Measurements from ENCODE around the gene CEBPA. TPM values are rescaled to one million over a fixed set of nuclear protein-coding genes. Genes with fewer than 3 reads are reported as not detected.

CEBPA gene
- total RNA-seq, 1 experiment from 2014 or later, result 3.2 TPM

DNA sequence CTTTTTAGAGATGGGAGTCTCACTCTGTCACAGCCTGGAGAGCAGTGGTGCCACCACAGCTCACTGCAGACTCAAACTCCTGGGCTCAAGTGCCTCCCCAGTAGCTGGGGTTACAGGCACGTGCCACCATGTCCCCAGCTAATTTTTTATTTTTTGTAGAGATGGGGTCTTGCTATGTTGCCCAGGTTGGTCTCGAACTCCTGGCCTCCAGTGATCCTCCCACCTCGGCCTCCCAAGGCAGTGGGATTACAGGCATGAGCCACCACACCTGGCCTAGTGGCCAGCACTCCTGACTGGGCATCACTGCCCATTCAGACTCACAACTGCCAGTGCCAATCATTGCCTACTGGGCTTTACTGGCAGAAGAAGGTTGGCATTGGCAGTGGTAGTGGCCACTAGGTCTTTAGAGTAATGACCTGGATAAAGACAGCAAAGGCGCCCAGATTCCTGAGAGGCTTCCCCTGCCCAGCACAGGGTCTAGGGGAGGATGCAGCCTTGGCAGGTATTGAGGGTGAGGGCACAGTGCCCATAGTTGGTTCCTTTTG, 49.8 kb downstream of the CEBPA start:
- no peak overlapping the region for H3K27ac Mint-ChIP-seq
- H3K9me3 ChIP-seq (ENCODE audit: control insufficient read depth, low read depth, low read length), result no peaks in the 10 kb centered on the region
- H2BK15ac ChIP-seq (ENCODE audit: low read depth, low read length), result no peak overlapping the region
- no peaks in the 10 kb centered on the region for H3K9me3 Mint-ChIP-seq
- H3K56ac ChIP-seq (ENCODE audit: insufficient read length, low read depth, low read length), result no peak overlapping the region
- no peak overlapping the region for H3K18ac ChIP-seq (ENCODE audit: insufficient read length, low read depth, low read length)
- no peak overlapping the region for H3T11ph ChIP-seq (ENCODE audit: low read length)
- H3K4me2 ChIP-seq (ENCODE audit: insufficient read depth, insufficient read length, low read length), result no peak overlapping the region
- no peaks in the 10 kb centered on the region for H3K79me2 ChIP-seq (ENCODE audit: insufficient read depth, low read length)
- H3K27ac ChIP-seq (ENCODE audit: insufficient read length, low read depth, low read length), result no peak overlapping the region
- no peak overlapping the region for H3K23ac ChIP-seq (ENCODE audit: insufficient read length, low read depth, low read length)
- no peak overlapping the region for H3K9ac ChIP-seq (ENCODE audit: extremely low read depth, insufficient read length, low read length)
- H3K4me1 Mint-ChIP-seq, result peaks cover 0 to 3% of the 10 kb centered on the region in 2 experiments; a peak in 2 of 4 replicates
- no peaks in the 10 kb centered on the region for H3K27me3 ChIP-seq (ENCODE audit: insufficient read depth, low read length)
- TF ChIP-seq, protein P1, sequence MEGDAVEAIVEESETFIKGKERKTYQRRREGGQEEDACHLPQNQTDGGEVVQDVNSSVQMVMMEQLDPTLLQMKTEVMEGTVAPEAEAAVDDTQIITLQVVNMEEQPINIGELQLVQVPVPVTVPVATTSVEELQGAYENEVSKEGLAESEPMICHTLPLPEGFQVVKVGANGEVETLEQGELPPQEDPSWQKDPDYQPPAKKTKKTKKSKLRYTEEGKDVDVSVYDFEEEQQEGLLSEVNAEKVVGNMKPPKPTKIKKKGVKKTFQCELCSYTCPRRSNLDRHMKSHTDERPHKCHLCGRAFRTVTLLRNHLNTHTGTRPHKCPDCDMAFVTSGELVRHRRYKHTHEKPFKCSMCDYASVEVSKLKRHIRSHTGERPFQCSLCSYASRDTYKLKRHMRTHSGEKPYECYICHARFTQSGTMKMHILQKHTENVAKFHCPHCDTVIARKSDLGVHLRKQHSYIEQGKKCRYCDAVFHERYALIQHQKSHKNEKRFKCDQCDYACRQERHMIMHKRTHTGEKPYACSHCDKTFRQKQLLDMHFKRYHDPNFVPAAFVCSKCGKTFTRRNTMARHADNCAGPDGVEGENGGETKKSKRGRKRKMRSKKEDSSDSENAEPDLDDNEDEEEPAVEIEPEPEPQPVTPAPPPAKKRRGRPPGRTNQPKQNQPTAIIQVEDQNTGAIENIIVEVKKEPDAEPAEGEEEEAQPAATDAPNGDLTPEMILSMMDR (conservative IDR thresholded peaks at IDR 0.05), result no peak
- no peak overlapping the region for H4K5ac ChIP-seq (ENCODE audit: insufficient read length, low read depth, low read length)
- H2BK12ac ChIP-seq (ENCODE audit: insufficient read length, low read depth, low read length), result no peak overlapping the region
- no peak overlapping the region for H2AK5ac ChIP-seq (ENCODE audit: insufficient read length, low read length)
- no peaks in the 10 kb centered on the region for H3K79me1 ChIP-seq (ENCODE audit: insufficient read depth, low read depth, low read length, poor library complexity, severe bottlenecking)
- WGBS (ENCODE audit: extremely low coverage, insufficient read length, low lambda C conversion rate), result no CpG with 5 or more reads among the region's 4 CpGs
- H2BK20ac ChIP-seq (ENCODE audit: low read depth, low read length, poor library complexity, severe bottlenecking), result no peak overlapping the region
- H3K4me1 ChIP-seq (ENCODE audit: insufficient read depth, low read length), result no peaks in the 10 kb centered on the region
- H3K23me2 ChIP-seq (ENCODE audit: insufficient read length, low read depth, low read length, poor library complexity, severe bottlenecking), result no peaks in the 10 kb centered on the region
- no peak overlapping the region for H2BK5ac ChIP-seq (ENCODE audit: insufficient read length, low read length)
- no peak overlapping the region for H3K4me3 Mint-ChIP-seq
- no peak overlapping the region for H2AFZ ChIP-seq (ENCODE audit: low read length)
- H2BK120ac ChIP-seq (ENCODE audit: low read depth, low read length, poor library complexity, severe bottlenecking), result no peak overlapping the region
- no peaks in the 10 kb centered on the region for H4K20me1 ChIP-seq (ENCODE audit: control insufficient read depth, insufficient read depth, insufficient read length)
- H3K4ac ChIP-seq (ENCODE audit: low read depth, low read length), result no peak overlapping the region
- no peak overlapping the region for H4K8ac ChIP-seq (replicated peaks; ENCODE audit: insufficient read length, low read depth, low read length)
- peaks cover 3% of the 10 kb centered on the region for H3K27me3 Mint-ChIP-seq (ENCODE audit: low read depth)
- no peaks in the 10 kb centered on the region for H3K36me3 Mint-ChIP-seq (ENCODE audit: insufficient read depth in 1 of 3, low read depth in 3 of 3)
- DNase-seq, result no peak
- H3K14ac ChIP-seq (ENCODE audit: insufficient read depth, low read length), result no peak overlapping the region
- H4K91ac ChIP-seq (ENCODE audit: insufficient read length, low read depth, low read length), result no peak overlapping the region

Data from H9 (cell line).